Kidney capillary endothelial cell (primary cell): ENCODE measurements around the gene ADK.
A peak's percentile ranks its signal among the peaks of the same experiment; 100 is the strongest.
"Not testable (repeated sequence)": the region's sequence is repeated elsewhere in the genome, so short reads cannot be mapped to it uniquely, and the experiment has no call there.

Experiments used
- DNase-seq: peaks from one replicate; pipeline ENCODE4 v3.0.0-alpha.2; 2018; ENCODE audit warnings: low spot score

The ADK gene

DNA sequence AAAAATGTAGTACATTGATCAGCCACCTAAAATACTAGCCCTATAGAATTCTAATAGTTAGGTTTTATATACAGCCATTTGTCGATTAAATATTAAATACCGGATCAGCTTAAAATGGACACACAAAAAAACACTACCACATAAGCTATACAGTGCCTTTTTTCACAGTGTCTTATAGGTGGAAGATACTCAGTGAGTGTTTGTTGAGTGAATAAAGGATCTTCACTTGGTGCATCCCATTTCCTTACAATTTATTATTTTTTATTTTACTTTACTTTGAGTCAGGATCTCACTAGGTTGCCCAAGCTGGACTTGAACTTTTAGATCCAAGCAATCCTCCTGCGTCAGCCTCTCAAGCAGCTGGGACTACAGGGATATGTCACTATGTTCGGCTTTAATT is 340.0 kb downstream of the ADK start:
- DNase-seq: no peak

DNA sequence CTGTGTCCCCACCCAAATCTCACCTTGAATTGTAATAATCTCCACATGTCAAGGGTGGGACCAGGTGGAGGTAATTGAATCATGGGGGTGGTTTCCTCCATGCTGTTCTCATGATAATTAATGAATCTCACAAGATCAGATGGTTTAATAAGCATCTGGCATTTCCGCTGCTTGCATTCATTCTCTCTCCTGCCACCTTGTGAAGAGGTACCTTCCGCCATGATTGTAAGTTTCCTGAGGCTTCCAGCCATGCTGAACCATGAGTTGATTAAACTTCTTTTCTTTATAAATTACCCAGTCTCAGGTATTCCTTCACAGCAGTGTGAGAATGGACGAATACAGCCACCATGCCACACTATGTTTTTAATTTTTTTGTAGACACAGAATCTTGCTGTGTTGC is 345.3 kb downstream of the ADK start:
- not testable (repeated sequence) for DNase-seq

DNA sequence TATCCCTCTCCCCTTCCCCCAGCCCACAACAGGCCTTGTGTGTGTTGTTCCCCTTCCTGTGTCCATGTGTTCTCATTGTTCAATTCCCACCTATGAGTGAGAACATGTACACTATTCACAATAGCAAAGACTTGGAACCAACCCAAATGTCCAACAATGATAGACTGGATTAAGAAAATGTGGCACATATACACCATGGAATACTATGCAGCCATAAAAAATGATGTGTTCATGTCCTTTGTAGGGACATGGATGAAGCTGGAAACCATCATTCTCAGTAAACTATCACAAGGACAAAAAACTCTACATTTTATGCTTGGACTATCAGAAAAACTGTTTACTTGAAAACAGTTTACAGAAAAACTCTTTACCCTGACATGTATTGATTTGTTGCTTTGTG is 347.6 kb downstream of the ADK start:
- not testable (repeated sequence) for DNase-seq

DNA sequence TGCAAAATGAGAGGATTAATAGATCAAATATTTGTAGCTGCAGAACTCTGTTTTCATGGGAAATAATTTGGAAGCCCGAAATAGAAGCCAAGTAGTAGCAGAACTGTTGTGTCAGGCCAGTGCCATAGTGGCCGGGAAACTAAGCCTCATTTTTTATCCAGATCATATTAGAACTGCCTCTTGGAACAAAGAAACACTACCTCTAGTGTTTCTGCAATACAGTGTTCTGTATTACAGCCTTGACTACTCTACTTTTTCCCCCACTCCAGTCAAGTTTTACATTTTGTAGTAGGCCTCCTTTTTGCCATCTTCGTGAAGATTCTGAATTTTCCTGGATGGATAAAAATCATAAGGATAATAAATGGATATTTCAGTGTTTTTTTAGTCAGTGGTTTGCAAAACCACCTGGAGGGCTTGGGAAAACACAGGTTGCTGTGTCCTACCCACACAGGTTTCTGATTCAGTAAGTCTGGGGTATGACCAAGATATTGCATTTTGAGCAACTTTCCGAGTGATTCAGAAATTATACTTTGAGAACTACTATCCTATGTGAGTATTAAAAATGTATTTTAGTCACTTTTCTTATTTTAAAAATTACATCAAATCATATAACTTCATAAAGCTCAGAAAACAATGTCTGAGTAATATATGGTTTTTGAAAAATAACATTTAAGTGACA is 349.1 kb downstream of the ADK start:
- DNase-seq: no peak

DNA sequence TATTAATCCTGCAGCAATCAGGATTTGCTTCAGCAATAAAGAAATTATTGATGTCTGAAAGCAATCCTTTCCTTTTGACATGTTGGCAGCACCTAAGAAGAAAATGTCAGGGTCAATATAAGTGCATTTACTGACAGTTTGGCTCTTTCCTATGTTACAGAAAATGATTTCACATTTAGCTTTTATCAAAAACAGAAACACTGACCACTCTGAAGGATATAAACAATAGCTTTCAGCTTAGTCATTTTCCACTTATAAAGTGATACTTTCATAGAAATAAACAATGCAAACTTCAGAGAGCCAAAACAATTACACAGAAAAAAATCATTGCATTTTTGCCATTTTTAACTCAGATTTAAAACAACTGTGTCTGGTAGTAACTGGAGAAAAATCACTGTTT is 349.8 kb downstream of the ADK start:
- peak; percentile 29 for DNase-seq

DNA sequence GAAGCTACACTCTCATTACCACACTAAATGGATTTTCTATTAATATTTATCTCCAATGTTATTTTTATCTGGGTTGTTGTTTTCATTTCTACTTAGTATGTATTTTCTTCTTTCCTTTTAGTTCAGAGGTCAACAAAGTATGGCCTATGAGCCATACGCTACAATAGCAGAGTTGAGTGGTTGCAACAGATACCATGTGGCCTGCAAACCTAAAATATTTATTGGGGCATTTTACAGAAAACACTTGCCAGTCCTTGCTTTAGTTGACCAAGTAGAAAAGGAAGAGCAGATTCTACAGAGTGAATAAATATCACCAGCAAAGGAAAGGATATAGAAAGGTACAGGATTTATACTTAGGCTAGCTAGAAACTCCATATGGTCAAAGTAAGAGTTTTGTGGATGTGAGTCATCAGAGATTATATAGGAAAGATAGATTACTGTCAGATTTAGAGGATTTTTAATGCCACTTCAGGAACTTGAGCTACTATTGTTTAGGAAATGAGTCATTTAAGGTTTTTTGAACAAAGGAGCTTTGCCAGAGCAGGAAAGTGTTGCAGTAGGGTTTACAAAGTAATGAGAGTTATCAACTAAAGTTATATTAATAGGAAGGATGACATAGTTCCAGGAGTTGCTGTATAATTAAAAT is 352.1 kb downstream of the ADK start:
- peak; percentile 91 for DNase-seq

DNA sequence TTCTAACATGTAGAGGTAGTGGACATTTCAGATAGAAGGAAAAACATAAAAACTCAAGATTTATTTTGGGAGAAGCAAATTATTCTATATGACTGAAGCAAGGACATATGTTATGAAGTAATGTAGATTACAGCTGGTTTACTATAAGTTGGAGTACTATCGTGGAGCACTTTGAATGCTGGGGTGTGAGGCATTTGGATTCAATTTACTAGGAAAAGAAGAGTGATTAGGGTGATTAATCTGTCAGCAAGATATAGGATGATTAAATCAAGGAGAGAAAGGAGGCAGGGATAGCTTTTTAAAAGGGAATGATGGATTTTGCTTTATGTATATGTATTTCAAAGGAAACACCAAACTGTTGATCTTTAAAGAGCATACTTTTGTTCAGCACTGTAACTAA is 356.9 kb downstream of the ADK start:
- DNase-seq: no peak

DNA sequence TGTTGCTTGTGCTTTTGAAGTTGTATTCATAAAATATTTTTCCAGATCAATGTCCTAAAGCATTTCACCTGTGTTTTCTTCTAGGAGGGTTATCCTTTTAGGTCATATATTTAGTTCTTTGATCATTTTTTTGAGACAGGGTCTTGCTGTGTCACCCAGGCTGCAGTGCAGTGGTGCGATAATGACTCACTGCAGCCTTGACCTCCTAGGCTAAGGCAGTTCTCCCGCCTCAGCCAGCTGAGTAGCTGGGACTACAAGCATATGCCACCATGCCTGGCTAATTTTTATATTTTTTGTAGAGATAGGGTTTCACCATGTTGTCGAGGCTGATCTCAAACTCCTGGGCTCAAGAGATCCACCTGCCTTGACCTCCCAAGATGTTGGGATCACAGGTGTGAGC is 359.6 kb downstream of the ADK start:
- DNase-seq: no peak

DNA sequence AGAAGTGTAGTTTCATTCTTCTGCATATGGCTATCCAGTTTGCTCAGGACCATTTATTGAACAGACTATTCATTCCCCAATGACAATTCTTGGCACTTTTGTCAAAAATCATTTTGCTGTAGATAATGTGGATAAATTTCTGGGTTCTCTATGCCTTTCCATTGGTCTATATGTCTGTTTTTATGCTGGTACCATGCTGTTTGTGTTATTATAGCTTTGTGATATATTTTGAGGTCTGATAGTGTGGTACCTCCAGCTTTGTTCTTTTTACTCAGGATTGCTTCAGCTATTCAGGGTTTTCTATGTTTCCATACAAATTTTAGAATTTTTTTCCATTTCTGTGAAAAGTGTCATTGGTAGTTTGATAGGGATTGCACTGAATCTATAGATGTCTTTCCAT is 360.0 kb downstream of the ADK start:
- DNase-seq: no peak

DNA sequence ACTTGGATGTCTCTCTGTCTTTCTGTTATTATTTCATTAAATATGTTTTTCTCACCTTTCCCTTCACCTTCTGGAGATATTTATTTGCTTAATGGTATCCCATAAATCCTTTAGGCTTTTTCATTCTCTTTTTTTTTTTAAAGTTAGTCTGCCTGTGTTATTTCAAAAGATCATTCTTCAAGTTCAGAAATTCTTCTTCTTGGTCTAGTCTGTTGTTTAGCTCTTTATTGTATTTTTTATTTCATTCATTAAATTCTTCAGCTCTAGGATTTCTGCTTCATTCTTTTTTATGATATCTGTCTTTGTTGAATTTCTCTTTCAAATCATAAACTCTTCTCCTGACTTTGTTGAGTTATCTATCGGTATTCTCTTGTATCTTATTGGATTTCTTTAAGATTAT is 363.3 kb downstream of the ADK start:
- no peak for DNase-seq

DNA sequence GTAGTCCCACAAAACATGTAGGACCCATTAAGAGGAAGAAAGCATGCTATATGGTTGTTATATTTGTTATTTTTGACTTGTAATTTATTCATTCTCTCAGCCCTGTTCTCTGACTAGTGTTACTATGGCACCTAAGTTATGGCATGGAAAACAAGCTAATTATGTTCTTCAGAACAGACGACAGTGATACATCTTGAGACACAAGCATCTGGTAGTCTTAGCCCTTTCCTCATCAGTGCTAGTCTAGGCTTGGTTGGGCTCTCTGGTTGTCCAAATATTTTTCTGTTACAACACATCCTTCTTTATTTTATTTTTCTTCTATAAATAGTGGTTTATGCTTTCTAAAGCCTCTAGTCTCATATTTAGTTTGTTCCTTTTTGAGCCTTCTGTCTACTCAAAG is 367.0 kb downstream of the ADK start:
- no peak for DNase-seq

DNA sequence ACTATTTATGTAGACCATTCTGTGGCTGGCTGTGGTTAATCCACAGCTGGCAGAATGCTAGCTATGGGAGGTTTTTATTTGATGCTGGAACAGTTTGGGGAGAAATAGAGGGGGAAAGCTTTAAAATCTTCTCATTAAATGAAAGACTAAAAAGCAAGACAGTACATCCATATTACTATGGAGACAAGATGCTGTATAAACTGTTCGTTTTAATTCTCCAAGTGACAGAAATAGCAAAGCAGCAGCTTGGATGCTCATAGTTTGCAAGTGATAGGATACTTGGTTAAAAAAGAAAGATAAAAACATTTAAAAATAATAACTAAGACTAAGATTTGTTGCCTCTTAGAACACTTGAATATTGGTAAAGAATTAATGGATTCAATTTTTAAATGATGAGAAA is 370.5 kb downstream of the ADK start:
- DNase-seq: no peak

DNA sequence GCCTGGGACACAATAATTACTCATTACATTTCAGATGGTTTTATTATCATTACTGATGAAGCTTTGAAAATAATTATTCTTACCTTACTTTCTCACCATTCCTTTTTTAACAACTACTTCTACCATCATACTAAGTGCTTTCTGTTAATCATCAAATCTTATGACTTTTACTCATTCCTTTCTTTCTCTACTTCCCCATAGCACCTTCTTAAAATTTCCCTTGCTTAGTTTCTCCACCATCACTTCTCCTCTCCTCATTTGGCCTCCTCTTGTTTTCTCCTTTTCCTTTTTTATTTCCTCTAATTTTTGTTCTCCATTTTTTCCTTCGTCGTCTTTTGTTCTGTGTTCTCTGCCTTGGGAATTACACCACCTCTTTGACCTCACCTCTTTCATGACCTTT is 372.2 kb downstream of the ADK start:
- no peak for DNase-seq

DNA sequence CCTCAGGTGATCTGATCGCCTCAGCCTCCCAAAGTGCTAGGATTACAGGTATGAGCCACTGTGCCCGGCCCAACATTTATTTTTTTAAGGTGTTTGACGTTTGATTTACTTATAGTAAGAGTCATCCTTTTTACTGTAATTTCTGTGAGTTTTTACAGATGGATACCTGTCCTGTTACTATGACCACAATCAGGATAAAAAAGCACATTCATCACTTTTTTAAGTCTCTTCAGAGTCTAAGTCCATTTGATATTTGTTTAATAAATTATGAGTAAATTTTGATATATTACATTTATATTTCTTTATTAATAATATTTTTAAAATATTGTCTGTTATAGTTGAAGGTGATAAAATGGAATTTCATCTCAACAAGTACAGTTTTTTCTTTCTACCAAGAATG is 374.9 kb downstream of the ADK start:
- DNase-seq: no peak

DNA sequence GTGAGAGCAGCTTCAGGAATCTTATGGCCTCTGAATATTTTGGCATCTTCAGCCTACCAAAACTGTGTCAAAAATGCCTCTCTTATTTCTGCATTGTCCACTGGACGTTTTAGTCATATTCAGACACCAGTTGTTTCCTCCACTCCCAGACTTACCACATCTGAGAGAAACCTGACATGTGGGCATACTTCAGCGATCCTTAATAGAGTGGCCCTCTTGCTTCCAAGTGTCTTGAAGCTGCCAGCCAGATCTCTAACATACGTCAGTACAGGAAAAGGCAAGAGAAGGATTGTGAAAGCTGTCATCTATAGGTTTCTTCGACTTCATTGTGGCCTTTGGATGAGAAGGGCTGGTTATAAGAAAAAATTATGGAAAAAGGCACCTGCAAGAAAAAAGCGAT is 376.6 kb downstream of the ADK start:
- not testable (repeated sequence) for DNase-seq

DNA sequence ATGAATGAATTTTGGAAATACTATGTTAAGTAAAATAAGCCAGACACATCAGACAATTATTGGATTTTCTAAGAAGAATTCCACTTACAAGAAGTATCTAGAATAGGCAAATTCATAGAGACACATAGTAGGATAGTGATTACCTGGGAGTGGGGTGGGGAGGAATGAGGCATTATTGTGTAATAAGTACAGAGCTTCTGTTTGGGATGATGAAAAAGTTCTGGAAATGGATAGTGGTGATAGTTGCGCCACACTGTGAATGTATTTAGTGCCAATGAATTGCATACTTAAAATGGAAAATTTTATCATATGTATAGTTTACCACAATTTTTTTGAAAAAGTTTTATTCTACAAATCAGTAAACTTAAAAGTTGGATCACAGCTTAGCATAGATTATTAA is 378.2 kb downstream of the ADK start:
- DNase-seq: no peak

DNA sequence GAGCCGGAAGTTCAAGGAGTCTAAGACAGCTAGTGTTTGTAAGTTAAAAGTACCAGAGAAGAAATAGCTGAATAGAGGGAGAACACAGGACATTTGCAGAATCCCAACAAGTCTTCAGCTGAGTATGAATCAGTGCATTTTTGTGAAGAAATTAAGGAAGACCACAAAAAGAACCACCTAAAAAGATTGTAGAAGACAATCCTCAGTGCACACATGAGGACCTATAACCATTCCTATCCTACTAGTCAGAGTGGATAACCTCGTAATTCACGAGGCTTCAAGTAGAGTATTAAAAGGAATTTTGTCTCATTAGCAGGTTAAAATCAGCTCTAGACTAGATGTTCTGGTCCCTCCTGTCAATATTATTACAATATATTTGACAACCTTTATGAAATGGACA is 380.0 kb downstream of the ADK start:
- DNase-seq: no peak

DNA sequence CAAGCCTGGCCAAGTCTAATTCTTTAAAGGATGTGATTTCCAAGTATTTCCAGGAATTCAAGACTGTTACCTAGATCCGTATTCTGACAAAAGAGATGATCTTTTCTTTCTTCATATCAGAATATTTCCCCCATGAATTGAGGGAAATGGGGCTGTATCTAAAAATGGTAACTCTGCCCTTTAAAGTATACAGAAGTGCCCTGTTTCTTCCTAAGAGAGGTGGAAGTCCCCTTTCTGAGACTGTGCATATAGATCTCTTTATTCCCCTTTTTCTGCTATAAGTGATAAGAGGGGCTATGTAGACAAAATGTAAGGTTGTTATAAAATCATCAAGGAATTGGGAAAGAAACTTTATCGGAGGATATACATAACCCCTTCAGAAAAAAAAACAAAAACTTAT is 388.3 kb downstream of the ADK start:
- no peak for DNase-seq

DNA sequence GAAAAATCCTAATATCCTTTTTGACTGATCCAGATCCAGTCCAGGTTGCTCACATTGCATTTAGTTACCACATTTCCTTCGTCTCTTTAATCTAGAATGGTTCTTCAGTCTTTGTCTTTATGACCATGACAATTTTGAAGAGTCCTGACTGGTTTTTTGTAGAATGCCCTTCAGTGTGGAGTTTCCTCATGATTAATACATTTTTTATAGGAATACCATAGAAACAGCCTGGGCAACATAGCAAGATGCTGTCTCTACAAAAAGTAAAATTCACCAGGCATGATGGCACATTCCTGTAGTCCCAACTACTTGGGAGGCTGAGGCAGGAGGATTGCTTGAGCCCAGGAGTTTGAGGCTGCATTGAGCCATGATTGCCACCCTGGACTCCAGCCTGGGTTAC is 390.4 kb downstream of the ADK start:
- DNase-seq: no peak

DNA sequence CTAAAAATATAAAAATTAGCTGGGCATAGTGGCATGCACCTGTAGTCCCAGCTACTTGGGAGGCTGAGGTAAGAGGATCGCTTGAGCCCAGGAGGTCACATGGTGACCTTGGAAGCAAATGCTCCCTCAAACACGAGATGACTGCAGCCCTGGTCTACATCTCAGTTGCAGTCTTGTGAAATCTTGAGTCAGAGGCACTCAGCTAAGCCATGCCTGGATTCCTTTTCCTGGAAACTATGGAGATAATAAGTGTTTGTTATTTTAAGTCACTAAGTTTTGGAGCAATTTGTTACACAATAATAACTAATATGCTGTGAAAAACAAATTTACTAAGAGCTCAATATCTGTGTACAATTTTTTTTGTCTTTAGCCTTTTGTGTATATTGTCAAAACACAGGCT is 391.1 kb downstream of the ADK start:
- no peak for DNase-seq

DNA sequence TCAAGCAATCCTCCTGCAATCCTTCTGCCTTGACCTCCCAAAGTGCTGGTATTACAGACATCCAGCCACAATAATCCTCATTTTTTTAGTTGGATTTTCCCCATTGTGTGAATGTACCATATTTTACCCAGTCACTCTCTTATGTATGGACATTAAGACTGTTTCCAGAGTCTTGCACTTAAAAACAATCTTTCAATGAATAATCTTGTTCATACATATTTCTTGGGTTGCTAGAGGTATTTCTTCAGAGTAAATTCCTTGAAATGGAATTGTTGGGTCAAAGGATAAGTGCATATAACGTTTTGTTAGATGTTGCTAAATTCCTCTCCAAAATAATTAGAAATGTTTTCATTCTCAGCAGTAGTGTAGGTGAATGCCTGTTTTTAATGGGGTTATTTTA is 392.3 kb downstream of the ADK start:
- DNase-seq: no peak

DNA sequence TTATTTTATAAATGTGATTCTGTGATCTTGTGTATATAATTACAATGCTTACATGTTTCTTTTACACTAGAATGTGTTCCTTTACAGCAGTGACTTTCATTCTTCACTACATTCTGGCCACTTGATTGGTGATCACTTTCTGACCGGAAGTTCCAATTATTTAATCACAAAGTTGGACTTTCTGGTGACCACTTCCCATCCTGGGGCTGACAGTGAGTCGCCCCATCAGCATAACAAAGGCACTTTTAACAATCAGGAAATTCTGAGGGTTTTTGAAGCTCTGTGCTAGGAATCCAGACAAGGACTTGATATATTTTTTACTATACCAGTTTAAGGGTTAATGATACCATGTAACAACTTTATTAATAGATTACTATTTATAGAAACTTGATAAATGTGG is 393.1 kb downstream of the ADK start:
- DNase-seq: peak; percentile 42

DNA sequence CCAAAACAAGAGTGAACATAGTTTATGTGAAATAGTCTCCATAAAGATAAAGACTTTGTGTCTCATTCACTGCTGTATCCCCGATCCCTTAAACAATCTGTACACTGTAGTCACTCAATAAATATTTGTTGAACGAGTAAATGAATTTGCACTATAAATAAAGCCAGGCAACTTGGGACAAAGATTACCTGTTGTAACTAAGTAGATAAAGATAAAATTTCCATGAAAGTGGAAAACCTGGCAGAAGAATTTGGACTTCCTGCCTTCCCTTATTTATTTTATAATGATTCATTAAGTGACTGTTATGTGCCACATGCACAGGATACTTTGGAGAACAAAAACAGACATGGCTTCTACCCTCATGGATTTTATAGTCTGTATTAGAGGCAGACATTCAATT is 397.7 kb downstream of the ADK start:
- DNase-seq: no peak

DNA sequence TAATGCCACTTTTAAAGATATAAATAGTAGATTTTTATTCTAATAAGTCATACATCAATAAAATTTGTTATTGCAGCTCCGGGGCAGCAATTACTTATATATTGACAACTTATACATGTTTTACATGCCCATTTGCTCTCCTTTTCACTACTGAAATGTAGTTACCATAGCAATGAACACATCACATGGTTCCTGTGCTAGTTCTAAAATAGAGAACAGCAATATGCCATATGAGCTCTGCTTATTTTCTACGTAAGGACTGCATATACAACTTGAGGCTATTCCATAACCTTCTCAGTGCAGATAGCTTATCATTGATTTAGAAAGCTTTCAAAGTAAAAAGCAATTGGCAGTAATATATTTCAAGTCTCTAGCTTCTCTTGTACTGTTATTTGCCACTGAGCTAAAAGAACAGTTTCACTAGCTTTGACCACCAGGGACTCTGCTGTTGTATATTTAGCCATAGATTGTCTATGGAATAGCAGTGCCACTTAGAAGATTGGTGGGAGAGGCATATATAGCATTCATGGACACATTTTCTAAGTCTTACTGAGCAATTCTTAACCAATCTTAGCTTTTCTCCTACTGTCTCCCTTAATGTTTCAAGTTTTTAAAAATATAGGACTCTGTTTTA is 405.2 kb downstream of the ADK start:
- DNase-seq: no peak
